Measurements from ENCODE around the gene ELMO1. TPM values are rescaled to one million over a fixed set of nuclear protein-coding genes. Genes with fewer than 3 reads are reported as not detected.

The ELMO1 gene
- total RNA-seq, 6 donors from 2014 or later, result 51.4 to 204 (median 73.7) TPM

GRCh38 chr7:37448011-37448635 lies 541 bp downstream of the ELMO1 start:
- WGBS, 2 donors, result 0% methylated on average over 15 to 24 of the region's 63 CpGs
- H3K36me3 ChIP-seq, result no peaks in the 10 kb centered on the region
- TF ChIP-seq EP300 (IDR thresholded peaks at IDR 0.05), result no peak
- TF ChIP-seq POLR2AphosphoS5 (IDR thresholded peaks at IDR 0.05), result no peak
- TF ChIP-seq, protein P1, sequence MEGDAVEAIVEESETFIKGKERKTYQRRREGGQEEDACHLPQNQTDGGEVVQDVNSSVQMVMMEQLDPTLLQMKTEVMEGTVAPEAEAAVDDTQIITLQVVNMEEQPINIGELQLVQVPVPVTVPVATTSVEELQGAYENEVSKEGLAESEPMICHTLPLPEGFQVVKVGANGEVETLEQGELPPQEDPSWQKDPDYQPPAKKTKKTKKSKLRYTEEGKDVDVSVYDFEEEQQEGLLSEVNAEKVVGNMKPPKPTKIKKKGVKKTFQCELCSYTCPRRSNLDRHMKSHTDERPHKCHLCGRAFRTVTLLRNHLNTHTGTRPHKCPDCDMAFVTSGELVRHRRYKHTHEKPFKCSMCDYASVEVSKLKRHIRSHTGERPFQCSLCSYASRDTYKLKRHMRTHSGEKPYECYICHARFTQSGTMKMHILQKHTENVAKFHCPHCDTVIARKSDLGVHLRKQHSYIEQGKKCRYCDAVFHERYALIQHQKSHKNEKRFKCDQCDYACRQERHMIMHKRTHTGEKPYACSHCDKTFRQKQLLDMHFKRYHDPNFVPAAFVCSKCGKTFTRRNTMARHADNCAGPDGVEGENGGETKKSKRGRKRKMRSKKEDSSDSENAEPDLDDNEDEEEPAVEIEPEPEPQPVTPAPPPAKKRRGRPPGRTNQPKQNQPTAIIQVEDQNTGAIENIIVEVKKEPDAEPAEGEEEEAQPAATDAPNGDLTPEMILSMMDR (IDR thresholded peaks at IDR 0.05), result no peak
- no peak for TF ChIP-seq POLR2A (IDR thresholded peaks at IDR 0.05)
- peak overlapping the region; percentile 92 to 96 (median 94) for H3K27ac ChIP-seq
- H3K27me3 ChIP-seq, result no peaks in the 10 kb centered on the region
- H3K4me1 ChIP-seq, result peaks cover 9 to 39% (median 21%) of the 10 kb centered on the region in 4 donors
- H3K9me3 ChIP-seq, result no peaks in the 10 kb centered on the region
- ATAC-seq (ENCODE audit: low FRiP score in 2 of 2) (peak; percentile 3 to 71), DNase-seq (peak in 1 of 2 donors; percentile 46)
- peak overlapping the region; percentile 69 to 90 (median 78) for H3K4me3 ChIP-seq

GRCh38 chr7:37446371-37446770 lies 2.3 kb downstream of the ELMO1 start:
- 69 to 71% methylated on average over 3 of the region's 3 CpGs for WGBS, 2 donors
- H3K4me3 ChIP-seq, result peak overlapping the region in 1 of 4 donors; percentile 90
- no peaks in the 10 kb centered on the region for H3K36me3 ChIP-seq
- no peaks in the 10 kb centered on the region for H3K27me3 ChIP-seq
- TF ChIP-seq, protein P1 (IDR thresholded peaks at IDR 0.05), result no peak
- no peak for TF ChIP-seq EP300 (IDR thresholded peaks at IDR 0.05)
- no peak for TF ChIP-seq POLR2A (IDR thresholded peaks at IDR 0.05)
- TF ChIP-seq POLR2AphosphoS5 (IDR thresholded peaks at IDR 0.05), result no peak
- no peaks in the 10 kb centered on the region for H3K9me3 ChIP-seq
- DNase-seq (peak in 1 of 2 donors; percentile 26), ATAC-seq (ENCODE audit: low FRiP score in 2 of 2) (no peak)
- H3K27ac ChIP-seq, result peak overlapping the region; percentile 92 to 96 (median 94)
- peaks cover 21 to 44% (median 31%) of the 10 kb centered on the region in 4 donors for H3K4me1 ChIP-seq

- ATAC-seq (ENCODE audit: low FRiP score in 2 of 2) (no peak), DNase-seq (no peak)
- TF ChIP-seq, protein P1 (IDR thresholded peaks at IDR 0.05), result no peak
- TF ChIP-seq POLR2AphosphoS5 (IDR thresholded peaks at IDR 0.05) (no peak), POLR2A (IDR thresholded peaks at IDR 0.05) (no peak), EP300 (IDR thresholded peaks at IDR 0.05) (no peak)
- Histone ChIP-seq H3K36me3 (no peaks in the 10 kb centered on the region), H3K27ac (peak overlapping the region; percentile 62 to 96 (median 94)), H3K4me3 (no peak overlapping the region), H3K4me1 (peaks cover 27 to 49% (median 36%) of the 10 kb centered on the region in 4 donors), H3K27me3 (no peaks in the 10 kb centered on the region), H3K9me3 (no peaks in the 10 kb centered on the region)
- WGBS, 2 donors, result 100% methylated on average over 1 of the region's 1 CpG
These were observed 2.9 kb downstream of the ELMO1 start for GRCh38 chr7:37445790-37446189.

GRCh38 chr7:37445064-37445723 lies 3.5 kb downstream of the ELMO1 start:
- Histone ChIP-seq H3K27me3 (no peaks in the 10 kb centered on the region), H3K4me3 (no peak overlapping the region), H3K27ac (peak overlapping the region; percentile 62 to 96 (median 81)), H3K9me3 (no peaks in the 10 kb centered on the region), H3K4me1 (peaks cover 31 to 55% (median 39%) of the 10 kb centered on the region in 4 donors), H3K36me3 (no peaks in the 10 kb centered on the region)
- ATAC-seq (ENCODE audit: low FRiP score in 2 of 2), result no peak
- TF ChIP-seq, protein P1 (IDR thresholded peaks at IDR 0.05), result no peak
- peak in 1 of 4 donors; percentile 13 for TF ChIP-seq EP300 (IDR thresholded peaks at IDR 0.05)
- DNase-seq, result no peak
- WGBS, 2 donors, result 49 to 62% methylated on average over 4 of the region's 4 CpGs
